ENCODE data around the gene KPTN.
A peak's percentile ranks its signal among the peaks of the same experiment; 100 is the strongest.

Gene KPTN

DNA sequence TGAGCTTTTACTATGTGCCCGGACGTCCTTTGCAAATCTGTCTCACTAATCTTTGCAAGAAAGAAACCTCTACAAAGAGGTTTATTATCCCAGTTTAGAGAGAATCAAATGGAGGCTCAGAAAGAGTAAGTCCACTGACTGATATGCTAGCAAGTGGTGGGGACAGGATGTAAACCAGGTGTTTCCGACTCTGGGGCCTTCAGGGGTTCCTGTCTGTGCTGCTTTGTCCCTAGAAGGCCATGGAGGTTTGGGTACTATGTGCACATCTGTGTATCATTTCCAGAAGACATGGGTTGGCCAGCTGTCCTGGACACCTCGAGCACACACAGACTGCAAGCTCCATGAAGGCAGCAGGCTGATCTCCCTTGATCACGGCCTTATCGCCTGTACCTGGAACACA lies 1.2 kb upstream of the KPTN start:
- no peak for DNase-seq (ENCODE audit: low read depth in 2 of 2)
- TF ChIP-seq, protein P1, sequence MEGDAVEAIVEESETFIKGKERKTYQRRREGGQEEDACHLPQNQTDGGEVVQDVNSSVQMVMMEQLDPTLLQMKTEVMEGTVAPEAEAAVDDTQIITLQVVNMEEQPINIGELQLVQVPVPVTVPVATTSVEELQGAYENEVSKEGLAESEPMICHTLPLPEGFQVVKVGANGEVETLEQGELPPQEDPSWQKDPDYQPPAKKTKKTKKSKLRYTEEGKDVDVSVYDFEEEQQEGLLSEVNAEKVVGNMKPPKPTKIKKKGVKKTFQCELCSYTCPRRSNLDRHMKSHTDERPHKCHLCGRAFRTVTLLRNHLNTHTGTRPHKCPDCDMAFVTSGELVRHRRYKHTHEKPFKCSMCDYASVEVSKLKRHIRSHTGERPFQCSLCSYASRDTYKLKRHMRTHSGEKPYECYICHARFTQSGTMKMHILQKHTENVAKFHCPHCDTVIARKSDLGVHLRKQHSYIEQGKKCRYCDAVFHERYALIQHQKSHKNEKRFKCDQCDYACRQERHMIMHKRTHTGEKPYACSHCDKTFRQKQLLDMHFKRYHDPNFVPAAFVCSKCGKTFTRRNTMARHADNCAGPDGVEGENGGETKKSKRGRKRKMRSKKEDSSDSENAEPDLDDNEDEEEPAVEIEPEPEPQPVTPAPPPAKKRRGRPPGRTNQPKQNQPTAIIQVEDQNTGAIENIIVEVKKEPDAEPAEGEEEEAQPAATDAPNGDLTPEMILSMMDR (IDR thresholded peaks at IDR 0.05; ENCODE audit: low read depth, low read length) = no peak
- H3K4me3 ChIP-seq (replicated peaks in 1 of 2; ENCODE audit: low read depth in 2 of 2, low read length in 2 of 2) = no peak overlapping the region

DNA sequence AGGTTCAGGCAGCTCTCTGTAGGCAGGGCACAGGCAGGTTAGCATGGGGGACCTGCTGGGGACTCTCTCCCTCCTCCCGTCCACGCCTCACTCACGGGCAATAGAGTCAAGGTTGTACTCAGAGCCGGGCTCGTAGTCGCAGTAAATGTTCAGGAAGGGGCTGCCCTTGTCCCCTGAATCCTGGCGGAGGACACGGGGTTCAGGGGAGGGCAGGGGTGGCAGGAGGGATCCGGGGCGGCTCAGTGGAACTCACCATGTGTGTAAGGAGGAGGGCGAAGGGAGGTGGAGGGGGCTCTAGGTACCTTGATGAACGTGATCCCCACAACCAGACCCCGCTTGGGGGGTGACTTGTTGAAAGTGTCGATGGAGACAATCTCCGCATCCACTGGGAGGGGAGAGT lies 819 bp downstream of the KPTN start:
- TF ChIP-seq, protein P1 (IDR thresholded peaks at IDR 0.05; ENCODE audit: low read depth, low read length) = no peak
- DNase-seq (ENCODE audit: low read depth in 2 of 2) = no peak
- peak overlapping the region; percentile 64 to 78 for H3K4me3 ChIP-seq (replicated peaks in 1 of 2; ENCODE audit: low read depth in 2 of 2, low read length in 2 of 2)

DNA sequence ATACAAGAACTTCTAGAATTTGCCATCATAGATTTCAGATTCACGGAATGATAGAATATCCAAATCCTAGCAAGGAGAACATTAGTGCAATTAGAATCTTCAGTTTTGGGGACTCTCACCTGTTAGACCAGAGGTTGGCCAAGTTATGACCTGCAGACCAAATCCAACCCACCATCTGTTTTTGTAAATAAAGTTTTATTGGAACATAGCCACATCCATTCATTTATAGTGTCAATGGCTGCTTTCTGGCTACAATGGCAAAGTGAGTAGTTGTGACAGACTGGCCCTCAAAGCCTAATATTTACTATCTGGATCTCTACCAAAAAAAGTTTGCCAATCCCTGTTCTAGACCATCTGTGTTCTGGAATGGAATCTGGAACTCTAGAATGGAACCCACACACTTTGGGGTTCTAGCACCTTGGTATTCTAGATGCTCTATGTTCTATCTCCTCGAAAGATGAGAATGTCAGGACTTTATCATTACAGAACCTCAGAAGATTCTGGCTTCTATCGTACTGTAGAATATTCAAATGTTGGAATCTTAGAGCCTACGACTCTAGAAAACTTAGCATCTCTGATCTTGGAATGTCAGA lies 2.5 kb downstream of the KPTN start:
- no peak overlapping the region for H3K4me3 ChIP-seq (replicated peaks in 1 of 2; ENCODE audit: low read depth in 2 of 2, low read length in 2 of 2)
- DNase-seq (ENCODE audit: low read depth in 2 of 2) = no peak
- TF ChIP-seq, protein P1 (IDR thresholded peaks at IDR 0.05; ENCODE audit: low read depth, low read length) = no peak

DNA sequence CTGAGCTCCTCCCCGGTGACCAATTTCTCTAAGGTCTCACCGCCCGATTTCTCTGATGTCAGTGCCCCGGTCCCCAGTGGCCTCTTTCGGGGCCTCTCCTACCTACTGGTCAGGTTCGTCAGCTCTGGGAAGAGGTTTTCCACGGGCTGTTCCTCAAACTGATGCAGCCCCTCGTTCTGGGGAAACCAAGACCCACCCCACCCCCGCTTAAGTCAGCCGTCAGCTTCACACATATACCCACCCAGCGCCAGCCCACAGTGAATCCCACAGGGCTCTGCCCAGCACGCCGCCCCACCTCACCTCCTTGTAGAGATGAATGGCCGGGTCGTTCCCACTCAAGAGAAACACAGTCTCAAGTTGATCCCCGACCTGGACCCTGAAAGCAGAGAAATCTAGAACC lies 3.4 kb downstream of the KPTN start:
- DNase-seq (ENCODE audit: low read depth in 2 of 2) = no peak
- TF ChIP-seq, protein P1 (IDR thresholded peaks at IDR 0.05; ENCODE audit: low read depth, low read length) = no peak
- no peak overlapping the region for H3K4me3 ChIP-seq (replicated peaks in 1 of 2; ENCODE audit: low read depth in 2 of 2, low read length in 2 of 2)

DNA sequence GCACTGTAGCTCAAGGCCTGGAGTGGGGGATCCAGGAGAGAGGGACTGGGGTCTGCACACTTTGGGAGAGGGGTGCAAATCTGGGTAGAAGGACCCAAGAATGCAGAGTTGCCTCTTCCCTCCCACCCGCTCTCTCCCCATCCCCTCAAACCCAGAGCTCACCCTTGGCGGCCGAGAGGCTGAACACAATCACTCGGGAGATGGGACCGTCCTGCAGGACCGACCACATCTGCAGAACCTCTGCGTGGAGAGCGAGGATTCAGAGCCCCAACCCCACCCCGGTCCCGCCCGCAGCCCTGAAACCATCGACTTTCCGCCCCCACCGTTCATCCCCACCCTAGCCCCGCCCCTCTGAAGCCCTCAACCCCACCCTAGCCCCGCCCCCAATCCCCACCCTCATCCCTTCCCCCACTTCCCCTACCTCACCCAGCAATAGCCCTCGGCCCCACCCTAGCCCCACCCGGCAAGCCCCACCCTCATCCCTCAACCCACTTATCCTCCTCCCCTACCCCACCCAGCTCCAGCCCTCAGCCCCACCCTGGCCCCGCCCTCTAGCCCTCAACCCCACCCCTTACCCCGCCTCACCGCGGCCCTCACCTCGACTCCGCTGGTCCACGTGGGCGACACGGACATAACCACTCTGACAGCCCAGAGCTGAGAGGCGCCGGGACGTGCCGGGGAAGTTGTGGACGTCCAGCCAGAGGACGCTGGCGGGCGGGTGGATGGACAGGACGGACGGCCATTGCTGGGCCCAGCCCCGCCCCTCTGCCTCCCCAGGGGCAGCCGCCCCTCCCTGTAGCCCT lies 4.1 kb downstream of the KPTN start:
- peak in 1 of 2 donors; percentile 13 for DNase-seq (ENCODE audit: low read depth in 2 of 2)
- TF ChIP-seq, protein P1 (IDR thresholded peaks at IDR 0.05; ENCODE audit: low read depth, low read length) = no peak
- H3K4me3 ChIP-seq (replicated peaks in 1 of 2; ENCODE audit: low read depth in 2 of 2, low read length in 2 of 2) = no peak overlapping the region

DNA sequence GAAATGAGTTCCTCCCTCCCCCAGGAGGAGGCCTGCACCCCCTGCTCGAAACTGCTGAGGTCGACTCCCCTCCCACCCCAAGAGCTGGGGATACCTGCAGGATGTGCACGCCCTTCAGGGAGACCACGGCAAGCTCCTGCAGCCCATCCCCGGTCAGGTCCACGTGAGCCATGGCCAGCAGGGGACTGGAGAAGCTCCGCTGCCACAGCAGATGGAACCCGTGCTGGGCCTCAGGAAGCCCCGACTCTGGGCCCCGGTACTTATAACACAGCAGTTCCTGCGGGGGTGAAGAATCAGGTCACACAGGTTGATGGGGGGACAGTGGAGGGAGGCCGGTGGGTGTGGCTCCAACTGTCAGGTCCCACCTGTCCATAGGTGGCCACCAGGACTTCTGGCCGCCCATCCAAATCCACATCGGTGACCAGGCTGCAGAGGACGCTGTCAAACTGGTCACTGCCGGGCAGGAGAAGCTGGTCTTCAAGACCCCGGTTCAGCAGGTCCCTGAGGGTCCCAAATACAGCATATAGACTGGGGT lies 7.5 kb downstream of the KPTN start:
- TF ChIP-seq, protein P1 (IDR thresholded peaks at IDR 0.05; ENCODE audit: low read depth, low read length) = no peak
- no peak overlapping the region for H3K4me3 ChIP-seq (replicated peaks in 1 of 2; ENCODE audit: low read depth in 2 of 2, low read length in 2 of 2)
- DNase-seq (ENCODE audit: low read depth in 2 of 2) = no peak
